Gastroesophageal sphincter (tissue), 3 donors: ENCODE results near the gene F13B.

Source experiments
- CTCF ChIP-seq, 4 experiments: fragments of 200-600 bp in 2 of 4; fragments of 450-650 bp in 2 of 4; sonication (generic) in 1 of 4; IDR thresholded peaks; one replicate each; pipeline ENCODE4 v1.5.1; 2017 to 2019; ENCODE audit warnings: antibody characterized with exemption in 4 of 4, mild to moderate bottlenecking in 2 of 4, moderate library complexity in 2 of 4
- EP300 ChIP-seq: sonication (generic); formaldehyde crosslinking; IDR thresholded peaks from one replicate; pipeline ENCODE4 v1.6.1; 2017; ENCODE audit warnings: antibody characterized with exemption, mild to moderate bottlenecking

DNA sequence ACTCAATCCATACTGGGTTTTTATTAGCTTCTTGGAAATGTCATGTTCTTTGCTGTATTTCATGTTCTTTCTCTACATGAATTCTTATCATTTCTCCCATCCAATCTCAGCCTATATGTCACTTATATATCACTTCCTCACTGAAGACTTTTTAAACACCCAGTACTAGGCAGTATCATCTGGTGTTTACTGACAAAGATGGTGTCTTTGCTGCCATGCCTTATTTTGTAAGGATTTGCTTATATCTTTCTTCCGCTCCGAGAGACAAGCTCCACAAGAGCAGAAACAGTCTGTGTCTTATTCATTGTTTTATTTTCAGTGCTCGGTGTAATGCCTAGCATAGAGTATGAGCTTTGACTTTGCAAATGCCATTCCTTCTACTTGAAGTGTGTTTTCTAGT, 30.2 kb downstream of the F13B start:
- TF ChIP-seq CTCF (IDR thresholded peaks at IDR 0.05), result no peak
- TF ChIP-seq EP300, result no peak
